OCI-LY7 (cell line): ENCODE results near the gene ASPHD2. TPM values are rescaled to one million over a fixed set of nuclear protein-coding genes. Genes with fewer than 3 reads are reported as not detected.

Experiments
- BruUV-seq: library from RNA; stranded (reverse); fragments of 400-500 nt; replicated peaks from 2 replicates; lab custom pipeline; 2021; lab: Mats Ljungman, UMichigan
- CTCF ChIA-PET: fragments of 300-600 bp; sonication (Branson Sonifier 250); formaldehyde crosslinking; loops from one replicate; lab custom pipeline; 2022; ENCODE audit warnings: antibody characterized with exemption; ENCODE audit not compliant: unreplicated experiment; lab: Charles Lee
- POLR2A ChIA-PET: fragments of 300-600 bp; sonication (Branson Sonifier 250); formaldehyde crosslinking; loops from one replicate; lab custom pipeline; 2022; ENCODE audit warnings: antibody characterized with exemption; lab: Charles Lee
- DNase-seq: peaks from one replicate; pipeline ENCODE4 v3.0.0-alpha.2; 2015; ENCODE audit warnings: low spot score
- H2AFZ ChIP-seq: fragments of 200-600 bp; sonication (generic), shearing (Covaris generic); 2 replicates; pipeline ENCODE4 v1.6.1; 2014; ENCODE audit warnings: mild to moderate bottlenecking, antibody characterized with exemption, low read length, moderate library complexity
- H3K27ac ChIP-seq: fragments of 200-600 bp; sonication (generic); 2 replicates; pipeline ENCODE4 v1.5.1; 2014; ENCODE audit warnings: mixed run types, low read depth, mild to moderate bottlenecking, moderate library complexity, low read length, inconsistent platforms; ENCODE audit not compliant: poor library complexity, severe bottlenecking
- H3K36me3 ChIP-seq: fragments of 200-600 bp; sonication (generic); 2 replicates; pipeline ENCODE4 v1.6.1; 2014; ENCODE audit warnings: mild to moderate bottlenecking, antibody characterized with exemption, low read length, moderate library complexity, mixed read lengths; ENCODE audit not compliant: insufficient read depth
- H3K4me1 ChIP-seq: fragments of 200-600 bp; sonication (generic); 2 replicates; pipeline ENCODE4 v1.5.1; 2014; ENCODE audit warnings: mild to moderate bottlenecking, low read length; ENCODE audit not compliant: insufficient read depth, poor library complexity, severe bottlenecking
- H3K4me2 ChIP-seq: fragments of 200-600 bp; sonication (generic); 2 replicates; pipeline ENCODE4 v1.6.1; 2014; ENCODE audit warnings: mild to moderate bottlenecking, low read length
- H3K4me3 ChIP-seq: fragments of 200-600 bp; sonication (generic); 2 replicates; pipeline ENCODE4 v1.5.1; 2014; ENCODE audit warnings: mild to moderate bottlenecking, low read depth, low read length; ENCODE audit not compliant: poor library complexity, severe bottlenecking
- H3K79me2 ChIP-seq: fragments of 200-600 bp; sonication (generic); 2 replicates; pipeline ENCODE4 v1.6.1; 2016; ENCODE audit warnings: low read depth, mild to moderate bottlenecking, low read length, moderate library complexity, mixed read lengths; ENCODE audit not compliant: insufficient read depth
- H3K9me2 ChIP-seq: fragments of 200-600 bp; sonication (generic); 2 replicates; pipeline ENCODE4 v1.6.1; 2016; ENCODE audit warnings: mild to moderate bottlenecking, low read length, mixed read lengths; ENCODE audit not compliant: insufficient read depth
- H3K9me3 ChIP-seq: fragments of 200-600 bp; sonication (generic); 2 replicates; pipeline ENCODE4 v1.6.1; 2014; ENCODE audit warnings: mild to moderate bottlenecking, mixed run types, low read length, mixed read lengths
- H4K20me1 ChIP-seq: fragments of 200-600 bp; sonication (generic); 2 replicates; pipeline ENCODE4 v1.6.1; 2014; ENCODE audit warnings: mild to moderate bottlenecking, antibody characterized with exemption, low read length, moderate library complexity, mixed read lengths; ENCODE audit not compliant: insufficient read depth
- EZH2phosphoT487 ChIP-seq: fragments of 200-600 bp; sonication (generic); IDR thresholded peaks from 2 replicates; pipeline ENCODE4 v1.6.1; 2018; ENCODE audit warnings: low read depth, borderline replicate concordance, mild to moderate bottlenecking, mixed run types, antibody characterized with exemption, low read length, moderate library complexity, mixed read lengths
- intact Hi-C: fragments of 100-400 bp; cut with micrococcal nuclease; formaldehyde crosslinking; loops from one replicate; pipeline ENCODE4 v1.10.0; 2022; ENCODE audit not compliant: unreplicated experiment
- total RNA-seq, 2 experiments: library from RNA; depleted of rRNA in 1 of 2; stranded (reverse); fragments of >200 nt in 1 of 2; shearing (Covaris generic) in 1 of 2; gene quantifications; 2 replicates each; pipeline ENCODE4 v1.2.3, GENCODE V29; 2014 to 2022
- TF ChIP-seq, protein P1 (sequence below): fragments of 200-600 bp; sonication (generic); conservative IDR thresholded peaks from 2 replicates; pipeline ENCODE4 v1.5.1; 2014; ENCODE audit warnings: mild to moderate bottlenecking, antibody characterized with exemption, low read length, moderate library complexity, mixed read lengths

The ASPHD2 gene
- total RNA-seq, 2 experiments from 2014 or later = 5.5 to 6.5 TPM

DNA sequence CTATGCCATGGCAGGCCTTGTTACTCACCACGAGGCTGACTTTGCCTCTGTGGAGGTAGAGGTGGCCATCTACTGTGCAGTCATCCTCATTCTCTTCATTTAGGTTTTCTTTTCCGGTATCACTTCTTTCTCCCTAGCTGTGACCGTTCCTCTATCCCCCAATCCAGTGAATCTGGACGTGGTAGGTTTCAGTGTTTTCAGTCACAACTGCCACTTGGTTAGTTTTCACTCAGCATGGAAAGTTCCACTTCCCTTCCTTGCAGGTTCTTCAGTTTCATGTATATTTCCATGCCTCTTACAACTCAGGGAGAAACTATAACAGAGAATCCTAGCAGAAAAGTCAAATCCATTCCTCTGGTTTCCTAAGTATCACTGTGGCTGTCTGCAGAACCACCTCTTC, 52.6 kb downstream of the ASPHD2 start:
- Histone ChIP-seq H2AFZ (peak overlapping the region; percentile 1; the same call in 1 of the 2 replicates), H3K4me2 (peak overlapping the region; percentile 85), H3K27ac (peak overlapping the region; percentile 95), H3K4me3 (peak overlapping the region; percentile 86), H3K4me1 (peaks cover 83% of the 10 kb centered on the region), H3K36me3 (peaks cover 36% of the 10 kb centered on the region), H4K20me1 (peaks cover 7% of the 10 kb centered on the region; the same call in 1 of the 2 replicates), H3K9me2 (no peaks in the 10 kb centered on the region), H3K79me2 (peaks cover 94% of the 10 kb centered on the region), H3K9me3 (no peaks in the 10 kb centered on the region)
- POLR2A ChIA-PET = interaction anchor here (0.6 to 6.0 kb wide), 13 partner anchors 10 to 191 kb away, joined by 3 to 34 read pairs (median 3); partner anchors contain the start of gene TFIP11
- peak; percentile 48 for DNase-seq
- CTCF ChIA-PET = interaction anchor here (0.5 to 0.7 kb wide), 3 partner anchors 50 to 161 kb away, joined by 3 read pairs; no protein-coding TSS in a partner anchor
- TF ChIP-seq EZH2phosphoT487 = no peak
- TF ChIP-seq, protein P1, sequence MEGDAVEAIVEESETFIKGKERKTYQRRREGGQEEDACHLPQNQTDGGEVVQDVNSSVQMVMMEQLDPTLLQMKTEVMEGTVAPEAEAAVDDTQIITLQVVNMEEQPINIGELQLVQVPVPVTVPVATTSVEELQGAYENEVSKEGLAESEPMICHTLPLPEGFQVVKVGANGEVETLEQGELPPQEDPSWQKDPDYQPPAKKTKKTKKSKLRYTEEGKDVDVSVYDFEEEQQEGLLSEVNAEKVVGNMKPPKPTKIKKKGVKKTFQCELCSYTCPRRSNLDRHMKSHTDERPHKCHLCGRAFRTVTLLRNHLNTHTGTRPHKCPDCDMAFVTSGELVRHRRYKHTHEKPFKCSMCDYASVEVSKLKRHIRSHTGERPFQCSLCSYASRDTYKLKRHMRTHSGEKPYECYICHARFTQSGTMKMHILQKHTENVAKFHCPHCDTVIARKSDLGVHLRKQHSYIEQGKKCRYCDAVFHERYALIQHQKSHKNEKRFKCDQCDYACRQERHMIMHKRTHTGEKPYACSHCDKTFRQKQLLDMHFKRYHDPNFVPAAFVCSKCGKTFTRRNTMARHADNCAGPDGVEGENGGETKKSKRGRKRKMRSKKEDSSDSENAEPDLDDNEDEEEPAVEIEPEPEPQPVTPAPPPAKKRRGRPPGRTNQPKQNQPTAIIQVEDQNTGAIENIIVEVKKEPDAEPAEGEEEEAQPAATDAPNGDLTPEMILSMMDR = 0 out of 2 replicates have a peak, but pooled peaks have one; percentile 30
- intact Hi-C loops = loop anchor here (2.0 kb wide), 1 partner anchor 191 kb away; no protein-coding TSS in a partner anchor
- BruUV-seq = no TSS peak

DNA sequence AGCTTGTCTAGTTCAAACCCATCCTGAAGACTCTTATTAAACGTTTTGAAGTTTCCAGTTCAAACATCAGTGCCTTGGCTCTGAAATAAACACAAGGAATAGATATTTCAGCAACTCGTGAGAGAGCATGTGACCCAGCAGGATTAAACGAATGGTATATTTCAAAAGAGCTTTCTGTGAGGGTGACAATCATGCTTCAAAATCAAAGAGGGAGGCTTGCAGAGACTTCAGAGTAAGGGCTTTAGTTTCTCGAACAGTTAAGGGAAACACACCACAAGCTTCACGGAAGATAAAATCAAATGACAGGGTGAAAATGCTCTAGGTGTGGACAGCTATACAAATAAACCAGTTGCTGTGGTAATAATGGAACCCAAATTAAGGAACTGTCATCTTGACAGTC, 53.1 kb downstream of the ASPHD2 start:
- Histone ChIP-seq H3K79me2 (peaks cover 91% of the 10 kb centered on the region), H3K4me3 (peak overlapping the region; percentile 86), H3K27ac (peak overlapping the region; percentile 95), H4K20me1 (peaks cover 7% of the 10 kb centered on the region; the same call in 1 of the 2 replicates), H3K4me1 (peaks cover 78% of the 10 kb centered on the region), H3K4me2 (peak overlapping the region; percentile 85), H3K9me2 (no peaks in the 10 kb centered on the region), H3K36me3 (peaks cover 35% of the 10 kb centered on the region), H2AFZ (peak overlapping the region; percentile 1; the same call in 1 of the 2 replicates), H3K9me3 (no peaks in the 10 kb centered on the region)
- TF ChIP-seq, protein P1 = no peak
- no peak for TF ChIP-seq EZH2phosphoT487
- DNase-seq = peak; percentile 26
- no TSS peak for BruUV-seq
- POLR2A ChIA-PET = interaction anchor here (0.6 to 6.0 kb wide), 15 partner anchors 9 to 191 kb away, joined by 3 to 34 read pairs (median 3); partner anchors contain the start of gene TFIP11
- CTCF ChIA-PET = interaction anchor here (0.7 kb wide), 1 partner anchor 160 kb away, joined by 3 read pairs; no protein-coding TSS in a partner anchor
- intact Hi-C loops = no loop called here

DNA sequence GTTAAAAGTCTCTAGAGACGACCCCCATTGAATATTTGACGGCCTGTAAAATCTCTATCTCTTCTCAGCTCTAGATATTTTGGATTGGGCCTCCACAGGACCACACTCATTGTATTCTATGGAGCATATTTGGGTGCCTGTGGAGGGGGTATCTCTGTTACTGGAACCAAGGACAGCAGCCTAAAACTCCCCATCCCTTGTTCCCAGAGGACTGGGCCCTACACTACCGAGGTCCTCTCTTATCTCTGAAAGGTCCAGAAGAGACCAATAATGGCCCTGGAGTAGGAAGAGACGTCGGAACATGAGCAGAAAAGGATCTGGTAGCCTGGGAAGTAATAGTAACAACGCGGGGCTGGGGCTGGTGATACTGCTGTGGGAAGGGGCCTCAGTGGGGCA, 54.0 kb downstream of the ASPHD2 start:
- Histone ChIP-seq H3K79me2 (peaks cover 82% of the 10 kb centered on the region), H3K4me1 (peaks cover 74% of the 10 kb centered on the region), H2AFZ (peak overlapping the region; percentile 32; the same call in 1 of the 2 replicates)

More for the DNA sequence above, 54.0 kb downstream of the ASPHD2 start:
- Histone ChIP-seq H3K4me2 (peak overlapping the region; percentile 85), H3K27ac (peak overlapping the region; percentile 95), H3K9me2 (no peaks in the 10 kb centered on the region), H3K4me3 (peak overlapping the region; percentile 86), H3K36me3 (peaks cover 35% of the 10 kb centered on the region), H3K9me3 (no peaks in the 10 kb centered on the region), H4K20me1 (peaks cover 7% of the 10 kb centered on the region; the same call in 1 of the 2 replicates)
- BruUV-seq = TSS peak; percentile 41
- DNase-seq = no peak
- POLR2A ChIA-PET = interaction anchor here (1.1 to 6.0 kb wide), 8 partner anchors 9 to 190 kb away, joined by 3 to 34 read pairs (median 4); no protein-coding TSS in a partner anchor
- CTCF ChIA-PET = no interaction called here
- intact Hi-C loops = no loop called here
- TF ChIP-seq EZH2phosphoT487 = no peak
- TF ChIP-seq, protein P1 = no peak
